Measurements from ENCODE around the gene BAD. TPM values are rescaled to one million over a fixed set of nuclear protein-coding genes. Genes with fewer than 3 reads are reported as not detected.

BAD gene
- total RNA-seq, 1 donor from 2014 or later = 43.6 TPM

GRCh38 chr11:64253481-64253880 lies 31.0 kb downstream of the BAD start:
- H4K20me1 ChIP-seq (ENCODE audit: insufficient read depth, low read length) = peaks cover 29% of the 10 kb centered on the region
- peaks cover 29% of the 10 kb centered on the region for H3K79me2 ChIP-seq (ENCODE audit: insufficient read depth, low read length)
- H3K4me3 Mint-ChIP-seq (ENCODE audit: unreplicated experiment) = peak overlapping the region; percentile 80
- H3K4me2 ChIP-seq (ENCODE audit: low read length) = peak overlapping the region; percentile 99
- no peaks in the 10 kb centered on the region for H3K9me3 Mint-ChIP-seq (ENCODE audit: unreplicated experiment)
- H3K27me3 Mint-ChIP-seq (ENCODE audit: low read depth, unreplicated experiment) = no peaks in the 10 kb centered on the region
- no peak overlapping the region for H3K27ac ChIP-seq (ENCODE audit: low read depth, low read length)
- no peak for DNase-seq (ENCODE audit: low read depth)
- no peak for FAIRE-seq
- no peaks in the 10 kb centered on the region for H3K9me3 ChIP-seq (ENCODE audit: insufficient read depth, low read depth, low read length)
- H3K4me1 Mint-ChIP-seq (ENCODE audit: low read depth, unreplicated experiment) = peaks cover 8% of the 10 kb centered on the region
- H3K4me1 ChIP-seq (ENCODE audit: insufficient read depth, low read length) = peaks cover 18% of the 10 kb centered on the region
- no peak overlapping the region for H3K9ac ChIP-seq (ENCODE audit: low read length)
- peaks cover 11% of the 10 kb centered on the region for H3K36me3 Mint-ChIP-seq (ENCODE audit: low read depth, unreplicated experiment)
- no peak overlapping the region for H3K4me3 ChIP-seq (ENCODE audit: insufficient read depth, low read depth, low read length)
- H3K36me3 ChIP-seq (ENCODE audit: insufficient read depth, low read length) = peaks cover 8% of the 10 kb centered on the region
- TF ChIP-seq EZH2 (IDR thresholded peaks at IDR 0.05; ENCODE audit: insufficient read depth, low read length) = no peak
- no peak for TF ChIP-seq CTCF (IDR thresholded peaks at IDR 0.05; ENCODE audit: insufficient read depth, low read depth, low read length)
- no peaks in the 10 kb centered on the region for H3K27me3 ChIP-seq (ENCODE audit: insufficient read depth, low read length)
- no peak overlapping the region for H2AFZ ChIP-seq (ENCODE audit: low read depth, low read length)
- no peak overlapping the region for H3K27ac Mint-ChIP-seq (ENCODE audit: unreplicated experiment)

- H3K36me3 ChIP-seq (ENCODE audit: insufficient read depth, low read length) = peaks cover 8% of the 10 kb centered on the region
- Mint-ChIP-seq H3K36me3 (ENCODE audit: low read depth, unreplicated experiment) (peaks cover 11% of the 10 kb centered on the region), H3K4me3 (ENCODE audit: unreplicated experiment) (peak overlapping the region; percentile 80), H3K9me3 (ENCODE audit: unreplicated experiment) (no peaks in the 10 kb centered on the region), H3K27me3 (ENCODE audit: low read depth, unreplicated experiment) (no peaks in the 10 kb centered on the region), H3K27ac (ENCODE audit: unreplicated experiment) (no peak overlapping the region), H3K4me1 (ENCODE audit: low read depth, unreplicated experiment) (peaks cover 8% of the 10 kb centered on the region)
- no peak overlapping the region for H3K27ac ChIP-seq (ENCODE audit: low read depth, low read length)
- TF ChIP-seq EZH2 (IDR thresholded peaks at IDR 0.05; ENCODE audit: insufficient read depth, low read length) = no peak
- H2AFZ ChIP-seq (ENCODE audit: low read depth, low read length) = no peak overlapping the region
- no peak for DNase-seq (ENCODE audit: low read depth)
- H3K9me3 ChIP-seq (ENCODE audit: insufficient read depth, low read depth, low read length) = no peaks in the 10 kb centered on the region
- no peaks in the 10 kb centered on the region for H3K27me3 ChIP-seq (ENCODE audit: insufficient read depth, low read length)
- H3K4me2 ChIP-seq (ENCODE audit: low read length) = peak overlapping the region; percentile 99
- peaks cover 18% of the 10 kb centered on the region for H3K4me1 ChIP-seq (ENCODE audit: insufficient read depth, low read length)
- peaks cover 29% of the 10 kb centered on the region for H4K20me1 ChIP-seq (ENCODE audit: insufficient read depth, low read length)
- no peak overlapping the region for H3K9ac ChIP-seq (ENCODE audit: low read length)
- H3K79me2 ChIP-seq (ENCODE audit: insufficient read depth, low read length) = peaks cover 29% of the 10 kb centered on the region
- FAIRE-seq = no peak
- H3K4me3 ChIP-seq (ENCODE audit: insufficient read depth, low read depth, low read length) = no peak overlapping the region
These were observed 31.4 kb downstream of the BAD start for GRCh38 chr11:64253043-64253442.

GRCh38 chr11:64252003-64252872 lies 32.2 kb downstream of the BAD start:
- peak overlapping the region; percentile 99 for H3K4me2 ChIP-seq (ENCODE audit: low read length)
- H3K79me2 ChIP-seq (ENCODE audit: insufficient read depth, low read length) = peaks cover 29% of the 10 kb centered on the region
- peak overlapping the region; percentile 91 for H3K4me3 Mint-ChIP-seq (ENCODE audit: unreplicated experiment)
- H3K27ac ChIP-seq (ENCODE audit: low read depth, low read length) = no peak overlapping the region
- H2AFZ ChIP-seq (ENCODE audit: low read depth, low read length) = peak overlapping the region; percentile 55
- H3K4me1 ChIP-seq (ENCODE audit: insufficient read depth, low read length) = peaks cover 22% of the 10 kb centered on the region
- peaks cover 29% of the 10 kb centered on the region for H4K20me1 ChIP-seq (ENCODE audit: insufficient read depth, low read length)
- peaks cover 9% of the 10 kb centered on the region for H3K4me1 Mint-ChIP-seq (ENCODE audit: low read depth, unreplicated experiment)
- no peaks in the 10 kb centered on the region for H3K9me3 ChIP-seq (ENCODE audit: insufficient read depth, low read depth, low read length)
- peaks cover 6% of the 10 kb centered on the region for H3K36me3 ChIP-seq (ENCODE audit: insufficient read depth, low read length)
- no peaks in the 10 kb centered on the region for H3K27me3 Mint-ChIP-seq (ENCODE audit: low read depth, unreplicated experiment)
- no peak for DNase-seq (ENCODE audit: low read depth)
- TF ChIP-seq CTCF (IDR thresholded peaks at IDR 0.05; ENCODE audit: insufficient read depth, low read depth, low read length) = peak; percentile 34
- no peak for TF ChIP-seq EZH2 (IDR thresholded peaks at IDR 0.05; ENCODE audit: insufficient read depth, low read length)
- H3K9ac ChIP-seq (ENCODE audit: low read length) = peak overlapping the region; percentile 88
- no peak for FAIRE-seq
- H3K36me3 Mint-ChIP-seq (ENCODE audit: low read depth, unreplicated experiment) = peaks cover 7% of the 10 kb centered on the region
- H3K9me3 Mint-ChIP-seq (ENCODE audit: unreplicated experiment) = no peaks in the 10 kb centered on the region
- no peaks in the 10 kb centered on the region for H3K27me3 ChIP-seq (ENCODE audit: insufficient read depth, low read length)
- peak overlapping the region; percentile 80 for H3K4me3 ChIP-seq (ENCODE audit: insufficient read depth, low read depth, low read length)
- H3K27ac Mint-ChIP-seq (ENCODE audit: unreplicated experiment) = peak overlapping the region; percentile 87

All from astrocyte (in vitro differentiated cells and primary cell).